GM23338 (cell line): Measurements from ENCODE around the gene ST8SIA3. TPM values are rescaled to one million over a fixed set of nuclear protein-coding genes. Genes with fewer than 3 reads are reported as not detected.
A peak's percentile ranks its signal among the peaks of the same experiment; 100 is the strongest.

Source experiments
- ATAC-seq: fragments of 200-7000 bp; cut with Tn5 transposase; 3 replicates; pipeline ENCODE4 v1.9.1; 2020
- DNase-seq: peaks from one replicate; pipeline ENCODE4 v3.0.0-alpha.2; 2015; ENCODE audit warnings: low spot score
- H2AFZ ChIP-seq: fragments of 200-600 bp; sonication (generic); 2 replicates; pipeline ENCODE4 v1.8.0; 2016; ENCODE audit warnings: antibody characterized with exemption, mild to moderate bottlenecking, moderate library complexity
- H3F3A ChIP-seq: fragments of 200-600 bp; sonication (generic); replicated peaks from 2 replicates; pipeline ENCODE4 v1.8.0; 2017; ENCODE audit warnings: antibody characterized with exemption, mixed run types, low read depth
- H3K27ac ChIP-seq: fragments of 200-600 bp; sonication (generic); 2 replicates; pipeline ENCODE4 v1.6.1; 2016; ENCODE audit warnings: low read depth
- H3K27me3 ChIP-seq: fragments of 200-600 bp; sonication (generic); 2 replicates; pipeline ENCODE4 v1.8.0; 2016; ENCODE audit warnings: mild to moderate bottlenecking, mixed run types, moderate library complexity; ENCODE audit not compliant: insufficient read depth
- H3K36me3 ChIP-seq: fragments of 200-600 bp; sonication (generic); 2 replicates; pipeline ENCODE4 v1.8.0; 2016; ENCODE audit warnings: mild to moderate bottlenecking; ENCODE audit not compliant: insufficient read depth
- H3K4me1 ChIP-seq: fragments of 200-600 bp; sonication (generic); 2 replicates; pipeline ENCODE4 v1.8.0; 2016; ENCODE audit warnings: mild to moderate bottlenecking, moderate library complexity; ENCODE audit not compliant: insufficient read depth
- H3K4me2 ChIP-seq: fragments of 200-600 bp; sonication (generic); 2 replicates; pipeline ENCODE4 v1.7.1; 2017; ENCODE audit warnings: mixed run types
- H3K4me3 ChIP-seq: fragments of 200-600 bp; sonication (generic); 2 replicates; pipeline ENCODE4 v1.6.1; 2016; ENCODE audit warnings: mixed run types
- H3K79me2 ChIP-seq: fragments of 200-600 bp; sonication (generic); replicated peaks from 2 replicates; pipeline ENCODE4 v1.8.0; 2017; ENCODE audit warnings: mild to moderate bottlenecking; ENCODE audit not compliant: insufficient read depth
- H3K9me2 ChIP-seq: fragments of 200-600 bp; sonication (generic); 2 replicates; pipeline ENCODE4 v1.8.0; 2017; ENCODE audit not compliant: insufficient read depth
- H4K20me1 ChIP-seq: fragments of 200-600 bp; sonication (generic); replicated peaks from 2 replicates; pipeline ENCODE4 v1.8.0; 2017; ENCODE audit warnings: mild to moderate bottlenecking; ENCODE audit not compliant: insufficient read depth
- H3K27ac Mint-ChIP-seq: 2 replicates; pipeline ENCODE4 v1.8.0; 2020; ENCODE audit warnings: inconsistent platforms, mild to moderate bottlenecking, moderate library complexity, mixed read lengths
- H3K27me3 Mint-ChIP-seq: 3 replicates; pipeline ENCODE4 v1.8.0; 2022; ENCODE audit warnings: low read depth, mild to moderate bottlenecking, moderate library complexity, mixed read lengths, inconsistent platforms; ENCODE audit not compliant: insufficient read depth, poor library complexity
- H3K36me3 Mint-ChIP-seq: 3 replicates; pipeline ENCODE4 v1.8.0; 2021; ENCODE audit warnings: low read depth, mild to moderate bottlenecking, inconsistent platforms, moderate library complexity, mixed read lengths
- H3K4me1 Mint-ChIP-seq: 3 replicates; pipeline ENCODE4 v1.8.0; 2020; ENCODE audit warnings: mild to moderate bottlenecking, inconsistent platforms, mixed read lengths
- H3K4me3 Mint-ChIP-seq: 3 replicates; pipeline ENCODE4 v1.8.0; 2021; ENCODE audit warnings: moderate library complexity, mild to moderate bottlenecking, inconsistent platforms, mixed read lengths
- H3K9me3 Mint-ChIP-seq: 3 replicates; pipeline ENCODE4 v1.8.0; 2020; ENCODE audit warnings: moderate library complexity, mild to moderate bottlenecking, inconsistent platforms, mixed read lengths
- CREB1 ChIP-seq: fragments of 250-450 bp; sonication (Bioruptor Pico); IDR thresholded peaks from 2 replicates; pipeline ENCODE4 v1.5.0; 2020; ENCODE audit warnings: low read depth, mild to moderate bottlenecking, moderate library complexity
- EZH2 ChIP-seq: fragments of 200-600 bp; sonication (generic); IDR thresholded peaks from one replicate; pipeline ENCODE4 v1.8.0; 2017; ENCODE audit warnings: antibody characterized with exemption, mild to moderate bottlenecking, low read depth; ENCODE audit not compliant: unreplicated experiment
- EZH2phosphoT487 ChIP-seq: fragments of 200-600 bp; sonication (generic); IDR thresholded peaks from one replicate; pipeline ENCODE4 v1.8.1; 2018; ENCODE audit warnings: antibody characterized with exemption; ENCODE audit not compliant: unreplicated experiment
- JUNB ChIP-seq: IDR thresholded peaks from one replicate; pipeline ENCODE4 v1.6.1; 2016; ENCODE audit warnings: antibody characterized with exemption; ENCODE audit not compliant: unreplicated experiment
- NANOG ChIP-seq: IDR thresholded peaks from 2 replicates; pipeline ENCODE4 v1.6.1; 2016; ENCODE audit warnings: antibody characterized with exemption, borderline replicate concordance
- POLR2AphosphoS5 ChIP-seq: IDR thresholded peaks from 2 replicates; pipeline ENCODE4 v1.6.1; 2016; ENCODE audit warnings: antibody characterized with exemption, low read depth
- polyA plus RNA-seq: library from polyadenylated mRNA; unstranded; fragments of >200 nt; fragmentation: Nextera tagmentation; extraction: Ambion mirVana; gene quantifications from 2 replicates; pipeline ENCODE4 v1.2.1, GENCODE V29; 2016
- total RNA-seq: library from RNA; depleted of rRNA; stranded (reverse); fragments of >200 nt; shearing (Covaris generic); gene quantifications from 2 replicates; pipeline ENCODE4 v1.2.3, GENCODE V29; 2014
- TF ChIP-seq, protein P1 (sequence below): IDR thresholded peaks from one replicate; pipeline ENCODE4 v1.6.1; 2018; ENCODE audit warnings: antibody characterized with exemption; ENCODE audit not compliant: unreplicated experiment
- TF ChIP-seq, protein P2 (sequence below), 2 experiments: fragments of 200-600 bp in 1 of 2; sonication (generic) in 1 of 2; conservative IDR thresholded peaks; 2 replicates each; pipeline versions ENCODE4 v1.5.1 to v1.6.1; 2016 to 2017; ENCODE audit warnings: antibody characterized with exemption in 2 of 2, low read depth in 2 of 2, mild to moderate bottlenecking in 2 of 2, moderate library complexity in 1 of 2

ST8SIA3 gene
- total and polyA plus RNA-seq, 2 experiments from 2014 or later: 1.3 to 2.2 TPM

DNA sequence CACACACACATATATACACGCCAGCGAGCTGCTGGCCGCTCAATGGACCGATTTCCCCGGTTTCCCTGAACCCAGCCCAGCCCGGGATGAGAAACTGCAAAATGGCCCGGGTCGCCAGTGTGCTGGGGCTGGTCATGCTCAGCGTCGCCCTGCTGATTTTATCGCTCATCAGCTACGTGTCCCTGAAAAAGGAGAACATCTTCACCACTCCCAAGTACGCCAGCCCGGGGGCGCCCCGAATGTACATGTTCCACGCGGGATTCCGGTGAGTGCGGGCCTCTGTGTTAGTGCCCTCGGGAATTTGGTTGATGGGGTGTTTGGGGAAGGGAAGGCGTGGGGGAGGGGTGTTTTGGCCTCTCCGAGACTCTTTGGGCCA, 392 bp downstream of the ST8SIA3 start:
- Histone ChIP-seq H2AFZ (peak overlapping the region; percentile 98), H3K4me3 (peak overlapping the region; percentile 90), H3K27ac (no peak overlapping the region), H3K36me3 (no peaks in the 10 kb centered on the region), H3F3A (no peaks in the 10 kb centered on the region), H3K27me3 (peaks cover 39% of the 10 kb centered on the region), H3K4me1 (peaks cover 11% of the 10 kb centered on the region), H4K20me1 (no peaks in the 10 kb centered on the region), H3K79me2 (no peaks in the 10 kb centered on the region), H3K9me2 (no peaks in the 10 kb centered on the region), H3K4me2 (peak overlapping the region; percentile 86)
- Mint-ChIP-seq H3K36me3 (no peaks in the 10 kb centered on the region), H3K27me3 (peaks cover 26% of the 10 kb centered on the region), H3K27ac (no peak overlapping the region; the same call in 1 of the 2 replicates), H3K4me3 (peak overlapping the region; percentile 93), H3K9me3 (no peaks in the 10 kb centered on the region; the same call in 2 of the 3 replicates), H3K4me1 (peaks cover 11% of the 10 kb centered on the region)
- TF ChIP-seq POLR2AphosphoS5 (no peak), EZH2 (peak; percentile 37), JUNB (no peak)
- ATAC-seq (peak; percentile 12), DNase-seq (peak; percentile 41)

DNA sequence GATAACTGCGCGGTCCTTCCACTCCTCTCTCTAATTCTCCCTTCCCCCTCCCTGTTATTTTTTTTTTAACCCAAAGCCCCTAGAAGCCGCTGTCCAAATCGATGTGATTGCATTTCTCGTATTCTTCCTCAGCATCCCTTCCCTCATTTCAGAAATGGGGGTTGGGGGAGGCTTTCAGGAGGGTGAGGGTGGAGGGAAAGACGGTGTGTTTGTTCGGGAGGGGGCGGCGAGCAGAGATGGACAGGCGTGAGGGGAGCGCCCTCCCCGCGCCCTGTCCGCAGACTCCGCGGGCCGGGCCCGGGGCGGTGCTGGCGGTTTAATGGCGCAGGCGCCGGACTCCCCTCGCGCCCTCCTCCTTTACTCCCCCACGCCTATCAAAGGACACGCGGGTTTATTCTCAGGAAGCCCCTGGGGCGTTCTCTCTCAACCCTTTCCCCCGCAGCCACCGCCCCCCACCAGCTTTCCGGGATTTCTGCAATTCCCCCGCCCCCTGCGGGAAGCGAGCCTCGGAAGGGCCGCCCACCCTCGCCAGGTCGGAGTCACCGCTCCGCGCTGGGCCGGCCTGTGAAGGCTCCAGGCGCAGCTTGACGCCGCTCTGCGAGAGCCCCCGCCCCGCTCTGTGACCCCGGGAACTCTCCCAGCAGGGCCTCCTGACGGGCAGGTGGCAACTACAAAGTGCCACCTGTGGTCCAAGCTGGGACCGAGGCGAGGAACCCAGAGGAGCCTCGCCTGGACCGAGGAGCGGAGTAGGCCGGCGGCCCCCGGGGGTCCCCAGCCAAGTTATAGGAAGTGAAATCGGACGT, 981 bp downstream of the ST8SIA3 start:
- Mint-ChIP-seq H3K9me3 (no peaks in the 10 kb centered on the region; the same call in 2 of the 3 replicates), H3K36me3 (no peaks in the 10 kb centered on the region), H3K4me1 (peaks cover 11% of the 10 kb centered on the region), H3K4me3 (peak overlapping the region; percentile 93), H3K27me3 (peaks cover 26% of the 10 kb centered on the region), H3K27ac (no peak overlapping the region)
- Histone ChIP-seq H3K27ac (peak overlapping the region; percentile 46; the same call in 1 of the 2 replicates), H3K9me2 (no peaks in the 10 kb centered on the region), H3F3A (no peaks in the 10 kb centered on the region), H4K20me1 (no peaks in the 10 kb centered on the region), H3K4me2 (peak overlapping the region; percentile 86), H3K4me3 (peak overlapping the region; percentile 90), H3K79me2 (no peaks in the 10 kb centered on the region), H2AFZ (peak overlapping the region; percentile 98), H3K4me1 (peaks cover 11% of the 10 kb centered on the region), H3K36me3 (no peaks in the 10 kb centered on the region), H3K27me3 (peaks cover 39% of the 10 kb centered on the region)
- DNase-seq (peak; percentile 81), ATAC-seq (peak; percentile 75)
- no peak; the same call in none of the 2 replicates for TF ChIP-seq POLR2AphosphoS5
- TF ChIP-seq, protein P1, sequence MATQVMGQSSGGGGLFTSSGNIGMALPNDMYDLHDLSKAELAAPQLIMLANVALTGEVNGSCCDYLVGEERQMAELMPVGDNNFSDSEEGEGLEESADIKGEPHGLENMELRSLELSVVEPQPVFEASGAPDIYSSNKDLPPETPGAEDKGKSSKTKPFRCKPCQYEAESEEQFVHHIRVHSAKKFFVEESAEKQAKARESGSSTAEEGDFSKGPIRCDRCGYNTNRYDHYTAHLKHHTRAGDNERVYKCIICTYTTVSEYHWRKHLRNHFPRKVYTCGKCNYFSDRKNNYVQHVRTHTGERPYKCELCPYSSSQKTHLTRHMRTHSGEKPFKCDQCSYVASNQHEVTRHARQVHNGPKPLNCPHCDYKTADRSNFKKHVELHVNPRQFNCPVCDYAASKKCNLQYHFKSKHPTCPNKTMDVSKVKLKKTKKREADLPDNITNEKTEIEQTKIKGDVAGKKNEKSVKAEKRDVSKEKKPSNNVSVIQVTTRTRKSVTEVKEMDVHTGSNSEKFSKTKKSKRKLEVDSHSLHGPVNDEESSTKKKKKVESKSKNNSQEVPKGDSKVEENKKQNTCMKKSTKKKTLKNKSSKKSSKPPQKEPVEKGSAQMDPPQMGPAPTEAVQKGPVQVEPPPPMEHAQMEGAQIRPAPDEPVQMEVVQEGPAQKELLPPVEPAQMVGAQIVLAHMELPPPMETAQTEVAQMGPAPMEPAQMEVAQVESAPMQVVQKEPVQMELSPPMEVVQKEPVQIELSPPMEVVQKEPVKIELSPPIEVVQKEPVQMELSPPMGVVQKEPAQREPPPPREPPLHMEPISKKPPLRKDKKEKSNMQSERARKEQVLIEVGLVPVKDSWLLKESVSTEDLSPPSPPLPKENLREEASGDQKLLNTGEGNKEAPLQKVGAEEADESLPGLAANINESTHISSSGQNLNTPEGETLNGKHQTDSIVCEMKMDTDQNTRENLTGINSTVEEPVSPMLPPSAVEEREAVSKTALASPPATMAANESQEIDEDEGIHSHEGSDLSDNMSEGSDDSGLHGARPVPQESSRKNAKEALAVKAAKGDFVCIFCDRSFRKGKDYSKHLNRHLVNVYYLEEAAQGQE: peak; percentile 48

DNA sequence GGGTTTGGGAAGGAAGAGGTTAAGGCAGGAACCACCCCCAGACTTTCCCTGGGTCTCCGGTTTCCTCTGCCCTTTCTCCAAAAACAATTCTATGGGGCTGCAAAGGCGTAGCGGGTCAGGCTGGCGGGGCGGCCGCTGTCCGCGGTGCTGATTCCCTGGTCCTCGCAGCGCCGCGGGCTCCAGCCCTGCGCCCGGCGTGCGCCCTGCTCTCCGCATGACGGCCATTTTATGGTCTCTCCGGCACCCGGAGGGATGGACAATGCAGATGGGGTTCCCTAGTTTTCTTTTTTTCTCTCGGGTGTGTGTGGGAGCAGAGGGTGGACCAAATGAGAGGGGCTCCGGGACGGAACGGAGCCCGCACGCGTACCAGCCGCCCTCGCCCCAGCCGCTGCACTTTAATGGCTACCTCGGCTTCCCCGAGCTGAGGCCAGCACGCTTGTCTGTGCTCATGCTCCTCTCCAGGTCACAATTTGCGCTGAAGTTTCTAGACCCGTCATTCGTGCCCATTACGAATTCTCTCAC, 1.6 kb downstream of the ST8SIA3 start:
- H3K9me3 Mint-ChIP-seq: no peaks in the 10 kb centered on the region; the same call in 2 of the 3 replicates
- peaks cover 11% of the 10 kb centered on the region for H3K4me1 ChIP-seq
- H3K4me1 Mint-ChIP-seq: peaks cover 11% of the 10 kb centered on the region
- H3K79me2 ChIP-seq: no peaks in the 10 kb centered on the region
- DNase-seq (peak; percentile 90), ATAC-seq (peak; percentile 85)
- H3K27me3 ChIP-seq: peaks cover 39% of the 10 kb centered on the region
- H3F3A ChIP-seq: no peaks in the 10 kb centered on the region
- H3K4me3 ChIP-seq: peak overlapping the region; percentile 90
- peaks cover 26% of the 10 kb centered on the region for H3K27me3 Mint-ChIP-seq
- no peak overlapping the region; the same call in 1 of the 2 replicates for H3K27ac Mint-ChIP-seq
- no peaks in the 10 kb centered on the region for H3K36me3 Mint-ChIP-seq
- no peaks in the 10 kb centered on the region for H3K9me2 ChIP-seq
- H2AFZ ChIP-seq: peak overlapping the region; percentile 98
- H3K4me3 Mint-ChIP-seq: peak overlapping the region; percentile 93
- peak overlapping the region; percentile 86 for H3K4me2 ChIP-seq
- H3K27ac ChIP-seq: no peak overlapping the region
- H4K20me1 ChIP-seq: no peaks in the 10 kb centered on the region
- H3K36me3 ChIP-seq: no peaks in the 10 kb centered on the region
- peak; percentile 51 for TF ChIP-seq POLR2AphosphoS5
- TF ChIP-seq, protein P1: peak; percentile 95
- no peak for TF ChIP-seq NANOG
- 0 out of 2 replicates have a peak, but pooled peaks have one; percentile 33 for TF ChIP-seq CREB1
- no peak for TF ChIP-seq EZH2phosphoT487
- TF ChIP-seq, protein P2, sequence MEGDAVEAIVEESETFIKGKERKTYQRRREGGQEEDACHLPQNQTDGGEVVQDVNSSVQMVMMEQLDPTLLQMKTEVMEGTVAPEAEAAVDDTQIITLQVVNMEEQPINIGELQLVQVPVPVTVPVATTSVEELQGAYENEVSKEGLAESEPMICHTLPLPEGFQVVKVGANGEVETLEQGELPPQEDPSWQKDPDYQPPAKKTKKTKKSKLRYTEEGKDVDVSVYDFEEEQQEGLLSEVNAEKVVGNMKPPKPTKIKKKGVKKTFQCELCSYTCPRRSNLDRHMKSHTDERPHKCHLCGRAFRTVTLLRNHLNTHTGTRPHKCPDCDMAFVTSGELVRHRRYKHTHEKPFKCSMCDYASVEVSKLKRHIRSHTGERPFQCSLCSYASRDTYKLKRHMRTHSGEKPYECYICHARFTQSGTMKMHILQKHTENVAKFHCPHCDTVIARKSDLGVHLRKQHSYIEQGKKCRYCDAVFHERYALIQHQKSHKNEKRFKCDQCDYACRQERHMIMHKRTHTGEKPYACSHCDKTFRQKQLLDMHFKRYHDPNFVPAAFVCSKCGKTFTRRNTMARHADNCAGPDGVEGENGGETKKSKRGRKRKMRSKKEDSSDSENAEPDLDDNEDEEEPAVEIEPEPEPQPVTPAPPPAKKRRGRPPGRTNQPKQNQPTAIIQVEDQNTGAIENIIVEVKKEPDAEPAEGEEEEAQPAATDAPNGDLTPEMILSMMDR (conservative IDR thresholded peaks at IDR 0.05; ENCODE audit: low read depth in 2 of 2): no peak
